Prostate gland (tissue), 2 donors: ENCODE data around the gene CHSY1. TPM values are rescaled to one million over a fixed set of nuclear protein-coding genes. Genes with fewer than 3 reads are reported as not detected.

Experiments used
- DNase-seq: peaks from one replicate; pipeline ENCODE4 v3.0.0-alpha.2; 2019; ENCODE audit warnings: low spot score
- H3K27ac ChIP-seq, 2 donors: fragments of 200-600 bp; sonication (generic); 2 replicates each; pipeline ENCODE4 v1.5.1; 2017 to 2019
- H3K27me3 ChIP-seq: fragments of 200-600 bp; sonication (generic); replicated peaks from 2 replicates; pipeline ENCODE4 v1.5.1; 2019; ENCODE audit not compliant: insufficient read depth
- H3K36me3 ChIP-seq, 2 donors: fragments of 200-600 bp; sonication (generic); 1 replicate in 1 of 2; 2 replicates in 1 of 2; pipeline versions ENCODE4 v1.5.1 to v1.8.1; 2017 to 2019
- H3K4me1 ChIP-seq: fragments of 200-600 bp; sonication (generic); replicated peaks from 2 replicates; pipeline ENCODE4 v1.5.1; 2019
- H3K4me3 ChIP-seq, 2 donors: fragments of 200-600 bp; sonication (generic); 2 replicates each; pipeline ENCODE4 v1.5.1; 2017 to 2019
- H3K9me3 ChIP-seq: fragments of 200-600 bp; sonication (generic); 2 replicates; pipeline ENCODE4 v1.5.1; 2017
- POLR2A ChIP-seq: fragments of 450-650 bp; IDR thresholded peaks from one replicate; pipeline ENCODE4 v1.6.1; 2016; ENCODE audit warnings: antibody characterized with exemption, mild to moderate bottlenecking
- POLR2AphosphoS5 ChIP-seq: sonication (generic); formaldehyde crosslinking; IDR thresholded peaks from one replicate; pipeline ENCODE4 v1.6.1; 2017; ENCODE audit warnings: antibody characterized with exemption
- WGBS: methylation state at CpG from one replicate; pipeline ENCODE4 v1.1.5; 2018; 5-methylcytosine and 5-hydroxymethylcytosine counted together
- intact Hi-C: fragments of 100-400 bp; cut with DNase I; formaldehyde crosslinking; loops from one replicate; pipeline ENCODE4 v1.14.2; 2022
- total RNA-seq, 2 donors: library from RNA; depleted of rRNA; stranded (reverse); fragments of >200 nt; gene quantifications; one replicate each; pipeline ENCODE4 v1.1.0, GENCODE V29; 2016
- TF ChIP-seq, protein P1 (sequence below), 4 experiments: fragments of 200-600 bp in 2 of 4; fragments of 450-650 bp in 2 of 4; sonication (generic) in 2 of 4; IDR thresholded peaks; 1 replicate in 3 of 4; 2 replicates in 1 of 4; pipeline ENCODE4 v1.5.1; 2016 to 2019; ENCODE audit warnings: antibody characterized with exemption in 4 of 4, mild to moderate bottlenecking in 2 of 4, moderate library complexity in 2 of 4

CHSY1 gene
- total RNA-seq, 2 donors from 2014 or later: 30.4 to 46.4 TPM

DNA sequence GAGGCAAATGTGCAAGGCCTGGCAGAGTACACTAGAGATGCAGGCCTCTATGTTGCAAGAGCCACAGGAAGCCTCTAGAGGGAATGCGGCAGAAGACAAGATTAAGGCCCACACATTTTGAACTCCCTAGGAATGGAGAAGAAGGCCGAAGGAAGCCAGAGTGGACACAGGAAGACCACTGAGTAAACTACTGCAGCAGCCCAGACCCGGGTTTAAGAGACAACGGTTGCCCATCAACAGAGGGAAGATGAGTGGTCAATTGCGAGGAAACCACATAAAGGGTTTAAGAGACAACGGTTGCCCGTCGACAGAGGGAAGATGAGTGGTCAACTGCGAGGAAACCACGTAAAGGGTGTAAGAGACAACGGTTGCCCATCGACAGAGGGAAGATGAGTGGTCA lies 14.6 kb downstream of the CHSY1 start:
- no peak overlapping the region for H3K27ac ChIP-seq
- no peaks in the 10 kb centered on the region for H3K27me3 ChIP-seq
- 89% methylated on average over 12 of the region's 12 CpGs for WGBS
- H3K9me3 ChIP-seq: no peaks in the 10 kb centered on the region
- peaks cover 0 to 4% of the 10 kb centered on the region in 2 donors for H3K36me3 ChIP-seq
- no peak overlapping the region for H3K4me3 ChIP-seq
- intact Hi-C loops: loop anchor here (5.0 kb wide), 1 partner anchor 50 kb away; no protein-coding TSS in a partner anchor
- no peak for TF ChIP-seq POLR2AphosphoS5
- no peak for TF ChIP-seq POLR2A
- DNase-seq: no peak
- peaks cover 30% of the 10 kb centered on the region for H3K4me1 ChIP-seq

DNA sequence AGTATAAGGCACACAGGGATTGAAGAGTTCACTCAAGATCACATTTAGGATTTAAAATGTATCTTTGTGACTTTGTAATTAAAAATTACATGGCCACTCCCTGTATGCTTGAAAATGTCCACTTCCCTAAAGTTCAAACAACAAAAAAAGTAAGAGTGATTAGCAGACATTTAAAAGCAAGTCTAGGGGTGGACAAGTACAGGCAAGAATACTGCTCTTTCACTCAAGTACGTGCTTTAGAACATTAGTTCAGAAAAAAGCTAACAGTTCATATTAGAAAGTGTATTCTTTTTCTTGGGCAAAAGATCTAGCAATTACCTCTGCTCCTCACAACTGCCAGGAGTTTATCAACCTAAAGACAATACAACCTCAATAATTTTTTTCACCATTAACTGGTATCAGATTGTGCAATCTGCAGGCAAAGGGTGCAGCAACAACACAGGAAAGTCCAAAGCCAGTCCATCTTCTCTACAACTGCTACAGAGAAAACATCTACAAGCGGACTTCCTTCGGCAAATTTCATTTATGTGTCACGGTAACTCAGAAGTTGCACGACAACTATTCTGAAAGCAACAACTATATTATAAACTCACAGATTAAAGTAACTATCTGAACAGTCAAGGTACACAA lies 18.1 kb downstream of the CHSY1 start:
- DNase-seq: no peak
- H3K9me3 ChIP-seq: no peaks in the 10 kb centered on the region
- 31% methylated on average over 5 of the region's 5 CpGs for WGBS
- intact Hi-C loops: no loop called here
- H3K27ac ChIP-seq: peak overlapping the region; percentile 3 to 69
- H3K4me3 ChIP-seq: no peak overlapping the region
- H3K36me3 ChIP-seq: peaks cover 0 to 4% of the 10 kb centered on the region in 2 donors
- TF ChIP-seq POLR2AphosphoS5: no peak
- TF ChIP-seq, protein P1, sequence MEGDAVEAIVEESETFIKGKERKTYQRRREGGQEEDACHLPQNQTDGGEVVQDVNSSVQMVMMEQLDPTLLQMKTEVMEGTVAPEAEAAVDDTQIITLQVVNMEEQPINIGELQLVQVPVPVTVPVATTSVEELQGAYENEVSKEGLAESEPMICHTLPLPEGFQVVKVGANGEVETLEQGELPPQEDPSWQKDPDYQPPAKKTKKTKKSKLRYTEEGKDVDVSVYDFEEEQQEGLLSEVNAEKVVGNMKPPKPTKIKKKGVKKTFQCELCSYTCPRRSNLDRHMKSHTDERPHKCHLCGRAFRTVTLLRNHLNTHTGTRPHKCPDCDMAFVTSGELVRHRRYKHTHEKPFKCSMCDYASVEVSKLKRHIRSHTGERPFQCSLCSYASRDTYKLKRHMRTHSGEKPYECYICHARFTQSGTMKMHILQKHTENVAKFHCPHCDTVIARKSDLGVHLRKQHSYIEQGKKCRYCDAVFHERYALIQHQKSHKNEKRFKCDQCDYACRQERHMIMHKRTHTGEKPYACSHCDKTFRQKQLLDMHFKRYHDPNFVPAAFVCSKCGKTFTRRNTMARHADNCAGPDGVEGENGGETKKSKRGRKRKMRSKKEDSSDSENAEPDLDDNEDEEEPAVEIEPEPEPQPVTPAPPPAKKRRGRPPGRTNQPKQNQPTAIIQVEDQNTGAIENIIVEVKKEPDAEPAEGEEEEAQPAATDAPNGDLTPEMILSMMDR (IDR thresholded peaks at IDR 0.05): no peak
- TF ChIP-seq POLR2A: no peak
- H3K27me3 ChIP-seq: no peaks in the 10 kb centered on the region
- peaks cover 21% of the 10 kb centered on the region for H3K4me1 ChIP-seq

DNA sequence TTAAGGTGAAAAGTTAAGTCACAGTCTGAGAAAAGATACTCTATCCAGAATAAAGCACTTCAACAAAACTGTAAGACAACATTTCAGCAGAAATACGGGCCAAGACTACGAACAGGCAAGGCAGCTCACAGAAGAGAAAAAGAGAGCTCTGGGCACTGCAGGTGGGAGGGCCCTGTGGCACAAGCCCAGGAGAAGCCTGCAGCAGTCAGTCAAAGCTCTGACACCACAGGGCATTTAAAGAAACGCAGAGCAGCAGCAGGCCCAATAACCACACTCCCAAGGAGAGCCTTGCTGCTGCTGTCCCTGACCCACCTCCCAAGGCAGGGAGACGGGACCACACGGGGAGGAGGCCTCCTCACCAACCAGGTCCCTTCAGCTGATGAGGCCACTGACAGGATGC lies 19.2 kb downstream of the CHSY1 start:
- H3K27ac ChIP-seq: peak overlapping the region; percentile 3 to 69
- H3K4me1 ChIP-seq: peaks cover 21% of the 10 kb centered on the region
- H3K27me3 ChIP-seq: no peaks in the 10 kb centered on the region
- peaks cover 0 to 4% of the 10 kb centered on the region in 2 donors for H3K36me3 ChIP-seq
- H3K9me3 ChIP-seq: no peaks in the 10 kb centered on the region
- DNase-seq: no peak
- no peak overlapping the region for H3K4me3 ChIP-seq
- WGBS: 11% methylated on average over 3 of the region's 5 CpGs
- intact Hi-C loops: no loop called here
- TF ChIP-seq POLR2AphosphoS5 (no peak), POLR2A (no peak)
- TF ChIP-seq, protein P1 (IDR thresholded peaks at IDR 0.05): no peak

DNA sequence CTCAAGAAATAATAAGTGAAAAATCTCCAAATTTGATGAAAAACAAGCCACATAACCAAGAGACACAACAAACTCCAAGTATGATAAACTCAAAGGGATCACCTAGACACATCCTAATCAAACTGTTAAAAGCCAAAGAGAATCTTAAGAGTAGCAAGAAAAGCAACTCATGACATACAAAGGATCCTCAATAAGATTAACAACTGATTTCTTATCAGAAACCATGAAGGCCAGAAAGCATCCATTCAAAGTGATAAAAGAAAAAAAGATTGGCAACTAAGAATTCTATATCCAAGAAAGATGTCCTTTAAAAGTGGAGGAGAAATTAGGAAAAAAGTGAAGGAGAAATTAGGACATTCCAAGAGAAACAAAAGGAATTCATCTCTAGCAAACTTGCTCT lies 23.5 kb downstream of the CHSY1 start:
- no peaks in the 10 kb centered on the region for H3K9me3 ChIP-seq
- no peak overlapping the region for H3K27ac ChIP-seq
- peaks cover 10% of the 10 kb centered on the region for H3K4me1 ChIP-seq
- no peak for DNase-seq
- TF ChIP-seq, protein P1 (IDR thresholded peaks at IDR 0.05): no peak
- no peak for TF ChIP-seq POLR2A
- TF ChIP-seq POLR2AphosphoS5: no peak
- intact Hi-C loops: no loop called here
- H3K27me3 ChIP-seq: no peaks in the 10 kb centered on the region
- no peak overlapping the region for H3K4me3 ChIP-seq
- no peaks in the 10 kb centered on the region for H3K36me3 ChIP-seq

DNA sequence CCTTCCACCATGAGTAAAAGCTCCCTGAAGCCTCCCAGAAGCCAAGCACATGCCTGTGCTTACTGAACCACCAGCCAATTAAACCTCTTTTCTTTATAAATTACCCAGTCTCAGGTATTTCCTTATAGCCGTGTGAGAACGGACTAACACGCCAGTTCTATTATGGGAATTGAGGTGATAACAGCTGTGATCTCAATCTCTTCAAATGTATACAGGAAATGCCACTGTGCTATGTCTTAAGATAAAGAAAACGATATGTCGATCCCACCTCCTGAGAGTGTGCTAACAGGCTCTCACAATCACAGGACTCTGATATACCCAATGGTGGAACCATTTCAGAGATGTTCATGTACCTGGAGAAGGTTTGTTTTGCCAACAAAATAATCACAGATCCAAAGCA lies 26.2 kb downstream of the CHSY1 start:
- no peaks in the 10 kb centered on the region for H3K36me3 ChIP-seq
- H3K4me1 ChIP-seq: peaks cover 3% of the 10 kb centered on the region
- H3K4me3 ChIP-seq: no peak overlapping the region
- H3K27me3 ChIP-seq: no peaks in the 10 kb centered on the region
- 83% methylated on average over 5 of the region's 5 CpGs for WGBS
- H3K27ac ChIP-seq: no peak overlapping the region
- TF ChIP-seq, protein P1 (IDR thresholded peaks at IDR 0.05): no peak
- TF ChIP-seq POLR2AphosphoS5 (no peak), POLR2A (no peak)
- no peak for DNase-seq
- intact Hi-C loops: no loop called here
- H3K9me3 ChIP-seq: no peaks in the 10 kb centered on the region
